HG03378 (cell line): ENCODE measurements around the gene UST.
"Not testable (repeated sequence)": the region's sequence is repeated elsewhere in the genome, so short reads cannot be mapped to it uniquely, and the experiment has no call there.

ENCODE experiments used
- ATAC-seq: cut with Tn5 transposase; IDR thresholded peaks from one replicate; pipeline ENCODE4 v1.9.1; 2021; ENCODE audit warnings: mild to moderate bottlenecking, moderate library complexity; ENCODE audit not compliant: unreplicated experiment

The UST gene

DNA sequence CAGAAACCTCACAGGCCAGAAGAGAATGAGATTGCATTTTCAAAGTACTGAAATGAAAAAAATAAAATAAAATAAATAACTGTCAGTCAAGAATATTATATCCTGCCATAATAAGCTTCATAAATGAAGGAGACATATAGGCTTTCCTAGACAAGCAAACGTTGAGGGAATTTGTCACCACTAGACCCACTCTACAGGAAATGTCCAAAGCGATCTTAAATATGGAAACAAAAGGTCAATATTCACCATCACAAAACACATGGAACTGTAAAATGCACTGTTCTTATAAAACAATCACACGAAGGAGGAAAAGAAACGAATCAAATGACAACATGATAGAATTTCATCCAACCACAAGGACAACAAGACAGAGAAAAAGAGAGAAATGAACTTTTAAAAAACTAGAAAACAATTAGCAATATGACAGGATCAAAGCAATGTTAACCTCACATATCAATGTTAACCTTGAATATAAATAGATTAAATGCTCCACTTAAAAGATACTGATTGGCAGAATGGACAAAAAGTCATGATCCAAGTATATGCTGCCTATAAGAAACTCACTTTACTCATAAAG lies 352.0 kb downstream of the UST start:
- ATAC-seq: no peak

DNA sequence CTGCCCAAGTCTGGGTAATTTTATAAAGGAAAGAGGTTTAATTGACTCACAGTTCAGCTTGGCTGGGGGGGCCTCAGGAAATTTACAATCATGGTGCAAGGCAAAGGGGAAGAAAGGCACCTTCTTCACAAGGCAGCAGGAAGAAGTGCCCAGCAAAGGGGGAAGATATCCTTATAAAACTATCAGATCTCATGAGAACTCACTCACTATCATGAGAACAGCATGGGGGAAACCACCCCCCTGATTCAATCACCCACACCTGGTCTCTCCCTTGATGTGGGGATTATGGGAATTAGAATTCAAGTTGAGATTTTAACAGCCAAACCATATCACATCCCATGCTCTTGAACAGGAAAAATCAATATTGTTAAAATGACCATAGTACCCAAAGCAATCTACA lies 355.5 kb downstream of the UST start:
- ATAC-seq: no peak

DNA sequence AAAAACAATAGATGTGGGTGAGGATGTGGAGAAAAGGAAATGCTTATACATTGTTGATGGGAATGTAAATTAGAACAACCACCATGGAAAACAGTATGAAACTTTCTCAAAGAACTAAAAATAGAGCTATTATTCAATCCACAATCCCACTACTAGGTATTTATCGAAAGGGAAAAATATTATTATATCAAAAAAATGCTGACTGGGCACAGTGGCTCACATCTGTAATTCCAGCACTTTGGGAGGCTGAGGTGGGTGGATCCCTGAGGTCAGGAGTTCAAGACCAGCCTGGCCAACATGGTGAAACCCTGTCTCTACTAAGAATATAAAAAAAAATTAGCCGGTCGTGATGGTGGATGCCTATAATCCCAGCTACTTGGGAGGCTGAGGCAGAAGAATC lies 357.1 kb downstream of the UST start:
- ATAC-seq: not testable (repeated sequence)

DNA sequence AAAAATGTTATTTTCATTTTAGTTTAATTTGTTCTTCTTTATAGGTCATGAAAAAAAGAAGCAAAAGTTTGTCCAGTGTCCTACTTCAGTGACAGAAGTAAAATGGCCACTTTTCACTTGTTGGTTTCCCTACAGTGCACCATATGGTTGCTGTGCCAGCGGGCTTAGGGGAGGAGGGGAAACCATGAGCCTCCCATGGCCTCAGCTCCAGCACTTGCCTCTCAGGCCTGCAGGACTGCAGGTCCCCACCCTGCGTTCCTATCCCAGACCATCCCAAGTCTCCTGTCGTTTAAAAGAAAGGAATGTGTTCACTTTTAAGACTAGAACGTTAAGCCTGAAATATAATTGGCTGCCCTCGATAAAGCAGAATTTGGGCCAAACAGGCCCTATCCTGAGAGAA lies 360.7 kb downstream of the UST start:
- ATAC-seq: no peak

DNA sequence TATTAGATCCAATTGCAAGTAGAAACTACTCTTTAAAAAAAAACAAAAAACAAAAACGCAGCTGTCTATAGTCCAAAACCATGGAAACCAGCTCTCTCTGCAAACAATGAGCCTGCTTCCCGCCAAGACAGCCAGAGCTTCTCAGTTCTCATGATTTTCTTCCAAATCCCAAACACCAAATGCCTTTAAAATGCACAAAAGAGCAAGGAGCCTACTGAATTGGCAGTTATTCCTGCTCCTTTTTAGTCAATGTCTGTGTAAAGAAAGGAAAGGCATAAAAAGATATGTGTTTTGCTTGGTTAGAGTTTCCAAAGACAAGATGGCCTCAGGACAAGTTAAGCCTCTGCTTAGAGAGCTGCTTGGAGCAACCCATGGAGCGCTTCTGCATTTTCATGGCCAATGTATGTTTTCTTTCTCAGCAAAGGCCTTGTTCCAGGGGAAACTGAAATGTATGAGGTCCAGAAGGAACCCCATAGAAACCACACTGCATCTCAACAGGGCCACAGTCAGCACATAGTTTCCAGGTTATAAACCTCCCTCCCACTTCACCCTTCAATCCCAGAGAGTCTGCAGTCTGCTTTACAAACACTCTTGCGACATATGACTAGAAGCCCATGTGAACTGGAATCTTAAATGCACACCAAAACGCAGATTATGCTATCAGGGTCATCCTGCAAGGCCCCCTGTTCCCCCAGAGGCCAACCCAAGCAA lies 361.4 kb downstream of the UST start:
- no peak for ATAC-seq

DNA sequence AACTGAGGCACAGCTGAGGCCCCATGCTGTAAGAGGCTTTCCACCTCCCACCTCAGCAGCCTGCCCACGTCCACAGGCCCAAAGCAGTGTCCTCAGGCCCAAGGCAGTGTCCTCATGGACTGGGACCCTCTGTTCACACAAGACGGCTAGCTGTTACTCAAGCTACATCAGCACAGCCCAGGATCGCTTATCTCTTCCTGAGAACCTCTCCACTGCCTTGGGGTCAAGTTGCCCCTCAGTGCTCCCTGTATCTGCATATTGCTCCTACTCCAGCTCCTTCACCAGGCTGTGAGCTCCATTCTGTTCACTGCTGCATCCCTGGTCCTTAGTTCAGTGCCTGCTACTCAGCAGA lies 361.9 kb downstream of the UST start:
- ATAC-seq: no peak

DNA sequence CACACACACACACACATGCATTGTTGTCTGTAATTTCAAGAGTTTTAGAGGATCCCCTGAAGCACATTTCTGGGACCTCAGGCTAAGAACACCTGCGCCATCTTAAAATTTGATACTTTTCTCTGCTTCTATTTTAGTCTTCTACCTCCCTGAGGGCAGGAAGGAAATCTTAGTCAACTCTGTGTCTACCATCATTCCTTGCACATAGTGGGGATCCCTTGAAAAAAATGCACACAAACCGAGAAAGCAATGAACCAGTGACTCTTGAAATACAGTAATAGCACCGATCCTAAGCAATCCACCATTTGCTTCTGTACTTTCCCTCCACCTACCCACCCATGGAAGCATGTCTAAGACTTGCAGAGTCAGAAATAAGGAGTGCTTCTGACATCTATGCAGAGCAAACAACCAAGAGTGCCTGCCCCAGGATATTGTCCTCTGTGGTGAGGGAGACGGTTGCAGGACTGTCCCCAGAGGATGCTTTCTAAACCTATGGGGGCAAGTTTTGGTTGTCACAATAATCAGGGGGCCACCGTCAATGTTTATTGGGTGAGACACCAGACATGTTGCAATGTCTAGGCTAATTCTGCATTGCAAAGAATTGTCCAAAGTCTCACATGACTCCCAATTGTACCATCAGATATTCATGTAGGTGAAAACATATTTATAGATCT lies 362.7 kb downstream of the UST start:
- ATAC-seq: no peak

DNA sequence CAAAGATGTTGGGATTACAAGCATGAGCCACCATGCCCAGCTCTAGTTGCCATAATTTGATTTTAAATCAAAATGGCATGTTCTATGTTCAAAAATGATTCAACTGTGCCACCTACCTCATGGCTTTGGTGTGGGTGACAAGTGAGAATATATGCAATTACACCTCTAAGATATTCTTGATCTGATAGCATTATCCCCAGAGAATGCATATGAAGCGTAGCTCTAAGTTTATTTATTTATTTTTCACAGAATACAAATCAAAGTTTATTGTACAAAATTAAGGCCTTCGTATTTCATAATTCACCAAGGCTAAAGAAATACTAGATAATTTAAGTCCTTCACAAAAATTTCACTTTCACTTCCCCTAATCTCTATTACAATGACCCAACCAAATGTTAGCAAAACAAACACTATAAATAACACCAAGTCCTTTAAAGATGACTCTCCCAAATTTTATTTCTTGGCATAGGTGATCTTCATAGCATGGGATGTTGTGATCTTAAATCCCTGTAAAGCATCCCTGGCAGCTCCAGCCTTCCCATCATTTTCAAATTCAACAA lies 364.8 kb downstream of the UST start:
- peak; percentile 72 for ATAC-seq

DNA sequence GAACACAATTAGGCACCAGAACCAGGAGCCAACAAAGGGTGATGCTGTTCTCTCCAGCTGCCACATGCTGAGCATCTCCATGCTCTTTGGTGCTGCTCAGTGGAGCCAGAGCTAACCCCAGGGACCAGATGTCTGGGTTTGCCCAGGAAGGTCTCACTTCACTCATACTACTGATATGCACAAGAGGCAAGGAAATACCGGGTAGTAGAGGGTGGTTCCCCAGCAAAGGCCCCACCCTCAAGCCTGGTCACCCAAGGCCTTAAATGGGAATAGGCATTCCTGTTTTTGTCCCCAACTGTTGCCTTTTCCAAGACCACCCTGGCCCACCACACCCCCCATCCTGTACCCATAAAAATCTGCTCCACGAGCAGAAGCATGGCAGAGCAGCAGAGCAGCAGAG lies 366.1 kb downstream of the UST start:
- no peak for ATAC-seq

DNA sequence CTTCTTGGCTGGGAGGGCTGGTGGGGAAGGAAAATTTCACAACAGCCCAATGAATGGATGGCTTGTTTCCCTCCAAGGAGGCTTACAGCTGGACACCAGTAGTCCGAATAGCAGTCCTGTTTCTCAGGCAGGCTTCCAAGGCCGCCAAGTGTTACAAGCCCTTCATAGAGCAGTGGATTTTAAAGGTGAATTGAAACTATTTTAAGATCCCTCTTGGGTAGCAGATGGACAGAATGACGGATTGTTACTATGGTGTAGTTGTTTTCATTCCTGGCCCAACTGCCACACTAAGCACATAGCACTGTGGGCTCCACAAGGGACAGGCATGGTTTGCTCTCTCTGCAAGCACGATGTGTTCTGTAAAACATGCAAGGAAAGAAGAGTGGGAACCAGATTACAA lies 367.3 kb downstream of the UST start:
- no peak for ATAC-seq

DNA sequence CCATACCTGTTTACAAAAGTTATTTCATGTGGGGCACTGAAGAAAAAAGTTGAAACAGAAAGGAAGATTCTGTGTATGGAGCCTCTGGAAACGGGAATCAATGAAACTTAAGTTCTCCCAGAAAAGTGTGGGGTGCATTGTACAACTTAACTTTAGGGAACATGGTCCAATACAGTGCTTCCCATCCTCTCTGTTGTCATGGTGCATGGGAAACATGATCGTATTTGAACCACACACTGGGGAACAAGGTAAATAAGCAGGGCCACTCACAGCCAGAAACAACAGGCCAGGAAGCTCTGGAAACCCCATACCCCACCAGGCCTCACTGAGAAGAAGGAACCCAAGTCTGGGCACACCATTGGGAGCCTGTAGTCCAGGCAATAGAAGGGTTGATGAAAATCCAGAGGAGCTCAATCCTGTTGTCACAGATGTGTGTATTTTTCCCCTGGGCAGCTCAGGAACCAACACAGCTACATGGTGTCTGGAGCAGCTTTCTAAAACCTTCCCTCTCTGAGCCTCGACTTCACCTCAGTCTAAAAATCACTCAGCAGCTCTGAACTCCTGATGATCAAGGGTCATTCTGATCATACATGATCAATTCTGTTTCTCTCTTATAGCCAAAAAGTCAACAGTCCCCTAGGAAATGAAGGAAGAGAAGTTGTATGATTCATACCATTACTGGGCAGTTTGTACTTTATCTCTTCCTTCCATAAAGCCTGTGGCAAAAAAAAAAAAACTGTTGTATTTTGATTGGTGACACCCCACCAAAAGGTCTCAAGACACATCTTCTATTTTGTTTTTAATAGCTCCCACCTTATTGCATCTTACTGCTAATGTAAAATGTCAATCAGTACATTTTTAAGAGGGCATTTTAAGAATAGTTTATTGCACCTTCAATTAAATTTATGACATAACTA lies 372.2 kb downstream of the UST start:
- ATAC-seq: no peak

DNA sequence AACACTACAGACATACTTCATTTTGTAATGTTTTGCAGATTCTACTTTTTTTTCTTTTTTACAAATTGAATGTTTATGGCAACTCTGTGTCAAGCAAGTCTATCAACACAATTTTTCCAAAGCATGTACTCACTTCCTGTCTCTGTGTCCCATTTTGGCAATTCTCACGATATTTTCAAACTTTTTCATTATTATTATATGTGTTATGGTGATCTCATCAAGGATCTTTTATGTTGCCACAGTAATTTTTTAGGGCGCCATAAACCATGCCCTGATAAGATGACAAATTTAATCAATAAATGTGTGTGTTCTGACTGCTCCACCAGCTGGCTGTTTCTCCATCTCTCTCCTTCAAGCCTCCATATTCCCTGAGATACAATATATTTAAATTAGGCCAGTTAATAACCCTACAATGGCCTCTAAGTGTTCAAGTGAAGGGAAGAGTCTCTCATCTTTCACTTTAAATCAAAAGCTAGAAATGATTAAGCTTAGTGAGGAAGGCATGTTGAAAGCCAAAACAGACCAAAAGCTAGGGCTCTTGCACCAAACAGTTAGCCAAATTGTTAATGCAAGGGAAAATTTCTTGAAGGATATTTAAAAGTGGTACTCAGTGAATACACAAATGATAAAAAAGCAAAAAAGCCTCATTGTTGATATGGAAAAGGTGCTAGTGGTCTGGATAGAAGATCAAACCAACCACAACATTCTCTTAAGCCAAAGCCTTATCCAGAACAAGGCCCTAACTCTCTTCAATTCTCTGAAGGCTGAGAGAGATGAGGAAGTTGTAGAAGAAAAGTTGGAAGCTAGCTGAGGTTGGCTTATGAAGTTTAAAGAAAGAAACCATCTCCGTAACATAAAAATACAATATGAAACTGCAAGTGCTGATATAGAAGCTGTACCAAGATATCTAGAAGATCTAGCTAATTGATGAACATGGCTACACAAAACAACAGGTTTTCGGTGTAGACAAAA lies 376.3 kb downstream of the UST start:
- ATAC-seq: no peak

DNA sequence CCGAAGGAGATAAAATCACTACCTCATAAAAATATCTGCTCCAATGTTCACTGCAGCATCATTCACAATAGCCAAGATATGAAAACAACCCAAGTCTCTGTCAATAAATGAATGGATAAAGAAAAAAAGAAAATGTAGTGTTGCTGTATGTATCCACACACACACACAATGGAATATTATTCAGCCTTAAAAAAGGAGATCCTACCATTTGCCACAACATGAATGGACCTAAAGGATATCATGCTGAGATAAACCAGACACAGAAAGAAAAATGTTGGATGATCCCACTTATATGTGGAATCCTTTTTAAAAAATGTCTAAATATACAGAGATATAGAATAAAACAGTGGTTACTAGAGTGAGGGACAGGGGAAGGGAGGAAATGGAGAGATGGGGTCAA lies 378.5 kb downstream of the UST start:
- no peak for ATAC-seq
